ENCODE results near the gene SLC25A40. TPM values are rescaled to one million over a fixed set of nuclear protein-coding genes. Genes with fewer than 3 reads are reported as not detected.

SLC25A40 gene
- total RNA-seq, 1 donor from 2014 or later, result 36.3 TPM

DNA sequence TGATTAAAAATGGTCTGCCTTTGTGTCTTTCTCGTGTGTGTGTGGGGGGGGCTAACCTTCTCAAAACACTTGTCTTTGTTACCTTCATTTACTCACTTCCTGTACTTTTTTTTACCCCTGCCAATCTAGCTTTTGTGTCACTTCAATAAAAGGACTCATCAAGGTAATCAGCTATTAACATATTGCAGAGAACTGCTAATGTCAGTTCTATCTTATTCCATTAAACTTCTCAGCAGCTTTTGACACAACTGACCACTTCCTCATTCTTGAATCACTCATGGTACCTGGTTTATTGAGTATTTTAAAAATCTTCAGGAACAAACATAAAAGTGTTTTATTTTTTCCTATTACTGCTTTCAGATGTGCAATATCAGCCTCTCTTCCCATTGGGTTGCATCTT, 59.8 kb downstream of the SLC25A40 start:
- DNase-seq (ENCODE audit: low read depth, low spot score), result no peak
- Mint-ChIP-seq H3K4me3 (no peak overlapping the region), H3K4me1 (no peaks in the 10 kb centered on the region), H3K9me3 (no peaks in the 10 kb centered on the region), H3K36me3 (ENCODE audit: low read depth) (no peaks in the 10 kb centered on the region), H3K27me3 (ENCODE audit: low read depth) (no peaks in the 10 kb centered on the region), H3K27ac (ENCODE audit: unreplicated experiment) (no peak overlapping the region)
- TF ChIP-seq, protein P1, sequence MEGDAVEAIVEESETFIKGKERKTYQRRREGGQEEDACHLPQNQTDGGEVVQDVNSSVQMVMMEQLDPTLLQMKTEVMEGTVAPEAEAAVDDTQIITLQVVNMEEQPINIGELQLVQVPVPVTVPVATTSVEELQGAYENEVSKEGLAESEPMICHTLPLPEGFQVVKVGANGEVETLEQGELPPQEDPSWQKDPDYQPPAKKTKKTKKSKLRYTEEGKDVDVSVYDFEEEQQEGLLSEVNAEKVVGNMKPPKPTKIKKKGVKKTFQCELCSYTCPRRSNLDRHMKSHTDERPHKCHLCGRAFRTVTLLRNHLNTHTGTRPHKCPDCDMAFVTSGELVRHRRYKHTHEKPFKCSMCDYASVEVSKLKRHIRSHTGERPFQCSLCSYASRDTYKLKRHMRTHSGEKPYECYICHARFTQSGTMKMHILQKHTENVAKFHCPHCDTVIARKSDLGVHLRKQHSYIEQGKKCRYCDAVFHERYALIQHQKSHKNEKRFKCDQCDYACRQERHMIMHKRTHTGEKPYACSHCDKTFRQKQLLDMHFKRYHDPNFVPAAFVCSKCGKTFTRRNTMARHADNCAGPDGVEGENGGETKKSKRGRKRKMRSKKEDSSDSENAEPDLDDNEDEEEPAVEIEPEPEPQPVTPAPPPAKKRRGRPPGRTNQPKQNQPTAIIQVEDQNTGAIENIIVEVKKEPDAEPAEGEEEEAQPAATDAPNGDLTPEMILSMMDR (conservative IDR thresholded peaks at IDR 0.05), result no peak

DNA sequence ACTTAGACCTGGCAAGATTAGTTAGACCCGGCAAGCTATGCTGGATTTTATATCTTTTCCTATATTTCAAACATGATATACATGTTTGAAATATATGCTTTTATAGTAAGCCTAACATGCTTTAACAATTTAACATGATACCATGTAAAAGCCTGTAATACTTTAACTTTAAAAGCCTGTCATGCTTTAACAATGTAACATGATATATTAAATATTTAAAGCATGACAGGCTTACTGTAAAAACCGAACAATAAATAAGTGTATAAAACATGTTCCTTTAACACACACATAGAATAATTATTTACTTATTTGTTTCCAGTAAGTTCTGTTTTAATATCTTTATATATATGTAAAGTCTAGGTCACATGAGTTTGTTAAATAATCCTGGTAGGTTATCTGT, 65.4 kb downstream of the SLC25A40 start:
- no peak overlapping the region for H3K4me3 Mint-ChIP-seq
- DNase-seq (ENCODE audit: low read depth, low spot score), result no peak
- no peak overlapping the region for H3K27ac Mint-ChIP-seq (ENCODE audit: unreplicated experiment)
- H3K9me3 Mint-ChIP-seq, result no peaks in the 10 kb centered on the region
- H3K27me3 Mint-ChIP-seq (ENCODE audit: low read depth), result no peaks in the 10 kb centered on the region
- TF ChIP-seq, protein P1 (conservative IDR thresholded peaks at IDR 0.05), result no peak
- no peaks in the 10 kb centered on the region for H3K36me3 Mint-ChIP-seq (ENCODE audit: low read depth)
- peaks cover 5% of the 10 kb centered on the region for H3K4me1 Mint-ChIP-seq

DNA sequence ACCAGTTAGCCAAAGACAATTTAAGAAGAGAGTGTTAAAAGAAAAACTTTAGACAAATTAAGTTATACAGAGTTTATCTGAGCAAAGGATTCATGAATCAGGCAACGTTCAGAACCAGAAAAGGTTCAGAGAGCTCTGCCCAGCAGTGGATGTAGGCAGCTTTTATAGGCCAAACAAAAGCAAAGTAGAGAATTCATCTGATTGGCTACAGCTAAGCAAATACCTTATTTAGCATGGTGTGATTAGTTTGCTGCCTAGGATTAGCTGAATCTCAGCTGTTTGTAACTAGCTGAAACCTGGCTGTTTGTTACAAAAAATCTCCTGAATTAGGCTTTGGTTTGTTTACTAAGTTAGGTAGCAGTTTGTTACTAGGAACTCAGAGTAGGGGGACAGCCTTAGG, 66.0 kb downstream of the SLC25A40 start:
- H3K27ac Mint-ChIP-seq (ENCODE audit: unreplicated experiment), result no peak overlapping the region
- H3K4me1 Mint-ChIP-seq, result peaks cover 5% of the 10 kb centered on the region
- H3K36me3 Mint-ChIP-seq (ENCODE audit: low read depth), result no peaks in the 10 kb centered on the region
- H3K9me3 Mint-ChIP-seq, result no peaks in the 10 kb centered on the region
- H3K27me3 Mint-ChIP-seq (ENCODE audit: low read depth), result no peaks in the 10 kb centered on the region
- no peak for DNase-seq (ENCODE audit: low read depth, low spot score)
- no peak overlapping the region for H3K4me3 Mint-ChIP-seq
- TF ChIP-seq, protein P1 (conservative IDR thresholded peaks at IDR 0.05), result no peak

DNA sequence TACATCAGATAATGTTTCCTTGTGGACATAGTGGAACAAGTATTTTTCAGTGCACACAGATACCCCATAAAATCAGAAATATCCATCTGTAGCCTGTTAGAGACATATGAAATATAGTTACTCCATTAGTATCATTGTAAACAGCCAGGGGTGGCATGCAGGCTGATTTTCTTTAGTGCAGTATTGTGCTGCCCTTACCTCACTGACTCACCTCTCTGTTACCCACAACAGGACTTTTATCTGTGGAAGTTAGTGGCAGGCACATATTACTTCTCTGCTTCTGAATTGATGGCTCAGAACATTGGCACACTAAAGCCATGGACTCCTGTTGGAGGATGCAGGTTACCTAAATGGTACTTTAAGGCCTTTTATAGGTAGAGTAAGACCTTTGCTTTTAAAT, 70.0 kb downstream of the SLC25A40 start:
- Mint-ChIP-seq H3K9me3 (no peaks in the 10 kb centered on the region), H3K4me3 (no peak overlapping the region), H3K4me1 (peaks cover 5% of the 10 kb centered on the region), H3K36me3 (ENCODE audit: low read depth) (no peaks in the 10 kb centered on the region), H3K27me3 (ENCODE audit: low read depth) (no peaks in the 10 kb centered on the region), H3K27ac (ENCODE audit: unreplicated experiment) (no peak overlapping the region)
- DNase-seq (ENCODE audit: low read depth, low spot score), result no peak
- TF ChIP-seq, protein P1 (conservative IDR thresholded peaks at IDR 0.05), result no peak

DNA sequence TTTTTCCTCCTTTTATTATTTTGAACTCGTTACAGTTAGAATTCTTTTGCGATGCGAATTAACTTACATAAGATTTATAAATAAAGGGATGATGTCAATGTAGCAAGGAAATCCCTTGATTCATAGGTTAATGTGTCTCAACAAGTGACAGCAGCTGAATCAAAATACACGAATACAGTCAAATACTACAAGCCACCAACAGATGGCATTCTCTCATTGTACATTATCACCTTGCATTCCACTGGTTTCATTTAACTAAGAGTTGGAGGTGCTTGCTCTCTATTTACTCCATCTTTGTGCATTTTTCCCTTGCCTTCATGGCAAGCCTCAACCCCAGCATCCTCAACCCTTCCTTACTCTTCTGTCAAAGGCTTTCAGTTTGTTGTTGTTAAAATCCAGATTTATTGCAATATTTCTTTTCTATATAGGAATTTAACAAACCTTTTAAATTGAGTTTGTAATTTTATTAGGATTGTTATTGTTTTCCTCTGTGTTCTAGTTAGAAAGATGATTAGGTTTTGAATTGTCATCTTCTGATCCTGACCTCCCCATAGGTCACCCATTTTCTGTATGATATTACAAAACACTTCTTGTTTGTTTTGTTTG, 78.3 kb downstream of the SLC25A40 start:
- Mint-ChIP-seq H3K4me3 (no peak overlapping the region), H3K36me3 (ENCODE audit: low read depth) (no peaks in the 10 kb centered on the region), H3K4me1 (no peaks in the 10 kb centered on the region), H3K9me3 (peaks cover 6% of the 10 kb centered on the region), H3K27ac (ENCODE audit: unreplicated experiment) (no peak overlapping the region), H3K27me3 (ENCODE audit: low read depth) (no peaks in the 10 kb centered on the region)
- DNase-seq (ENCODE audit: low read depth, low spot score), result no peak
- TF ChIP-seq, protein P1 (conservative IDR thresholded peaks at IDR 0.05), result peak; percentile 78

Data from neural crest cell (in vitro differentiated cells).